GM18873 (cell line): ENCODE data around the gene EPB41L3.
"Not testable (repeated sequence)": the region's sequence is repeated elsewhere in the genome, so short reads cannot be mapped to it uniquely, and the experiment has no call there.

ENCODE experiments used
- ATAC-seq: cut with Tn5 transposase; IDR thresholded peaks from one replicate; pipeline ENCODE4 v1.9.1; 2021; ENCODE audit warnings: mild to moderate bottlenecking, moderate library complexity, moderate number of reproducible peaks; ENCODE audit not compliant: unreplicated experiment, low FRiP score

EPB41L3 gene

DNA sequence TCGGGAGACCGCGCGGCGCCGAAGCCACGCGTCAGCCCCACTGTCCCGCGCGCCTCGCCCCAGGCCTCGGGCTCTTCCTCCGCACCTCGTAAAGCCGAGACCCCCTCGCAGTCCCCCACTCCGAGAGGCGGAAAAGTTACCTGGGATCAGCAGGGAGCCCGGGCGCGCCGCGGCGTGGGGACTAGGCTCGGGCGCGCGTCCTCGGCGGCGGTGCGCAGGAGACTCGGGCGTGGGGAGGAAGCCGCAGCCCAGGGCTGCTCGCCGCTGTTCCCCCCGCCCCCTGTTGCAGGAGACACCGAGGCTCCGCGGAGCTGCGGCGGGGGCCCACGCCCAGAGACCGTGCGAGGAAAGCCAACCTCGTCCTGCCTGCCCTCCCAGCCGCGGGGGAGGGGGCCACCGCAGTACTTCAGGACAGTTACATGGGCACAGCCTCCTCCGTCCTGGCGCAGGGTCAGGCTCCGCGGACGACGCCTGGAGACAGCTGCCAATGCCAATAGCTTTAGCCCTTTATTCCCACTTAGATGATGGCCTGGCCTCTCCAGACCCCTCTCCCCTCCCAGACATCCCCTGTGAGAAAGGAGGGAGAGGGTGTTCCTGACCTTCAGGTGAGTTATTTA lies at the start of gene EPB41L3:
Gene EPB41L3 (minus strand): TSS at position 225 of the 617 bp plus-strand sequence. CDS start 54,814 bp downstream, outside the sequence.
- ATAC-seq: no peak

DNA sequence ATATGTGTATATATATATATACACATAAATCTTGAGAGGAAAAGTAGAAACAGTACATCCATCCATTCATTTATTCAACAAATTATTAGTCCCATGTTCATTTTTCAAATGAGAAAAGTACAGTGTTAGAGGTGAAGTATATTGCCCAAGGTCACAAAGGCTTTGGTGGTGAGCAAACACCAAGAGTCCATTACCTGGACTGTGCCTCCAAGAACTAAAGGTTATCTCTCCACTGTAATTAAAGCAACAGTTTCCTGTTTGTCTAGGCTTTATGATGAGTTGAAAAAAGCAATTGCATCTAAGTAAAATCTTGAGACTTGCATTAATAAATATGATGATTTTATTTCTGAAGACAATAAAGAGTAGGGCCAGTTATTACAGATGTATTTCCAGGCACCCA lies 44.7 kb upstream of the EPB41L3 start:
- no peak for ATAC-seq

DNA sequence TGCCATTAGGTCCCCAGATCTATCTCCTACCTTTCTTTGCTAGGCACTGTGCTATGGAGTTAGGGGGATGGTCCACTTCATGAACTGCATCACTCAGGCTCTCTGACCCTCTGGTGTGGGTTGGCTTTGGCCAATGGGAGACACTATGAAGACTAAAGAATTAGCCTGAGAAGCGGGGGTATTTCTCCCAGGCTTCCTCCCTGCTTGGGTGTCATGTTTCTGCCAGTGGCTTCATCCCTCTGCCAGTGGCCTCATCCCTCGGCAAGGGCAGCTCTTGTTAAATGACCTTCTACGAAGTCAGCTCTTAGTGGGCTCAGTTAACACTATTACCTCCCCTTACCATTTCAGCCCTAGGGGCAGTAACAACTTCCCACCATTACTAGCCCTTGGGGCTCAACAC lies 41.9 kb upstream of the EPB41L3 start:
- ATAC-seq: no peak

DNA sequence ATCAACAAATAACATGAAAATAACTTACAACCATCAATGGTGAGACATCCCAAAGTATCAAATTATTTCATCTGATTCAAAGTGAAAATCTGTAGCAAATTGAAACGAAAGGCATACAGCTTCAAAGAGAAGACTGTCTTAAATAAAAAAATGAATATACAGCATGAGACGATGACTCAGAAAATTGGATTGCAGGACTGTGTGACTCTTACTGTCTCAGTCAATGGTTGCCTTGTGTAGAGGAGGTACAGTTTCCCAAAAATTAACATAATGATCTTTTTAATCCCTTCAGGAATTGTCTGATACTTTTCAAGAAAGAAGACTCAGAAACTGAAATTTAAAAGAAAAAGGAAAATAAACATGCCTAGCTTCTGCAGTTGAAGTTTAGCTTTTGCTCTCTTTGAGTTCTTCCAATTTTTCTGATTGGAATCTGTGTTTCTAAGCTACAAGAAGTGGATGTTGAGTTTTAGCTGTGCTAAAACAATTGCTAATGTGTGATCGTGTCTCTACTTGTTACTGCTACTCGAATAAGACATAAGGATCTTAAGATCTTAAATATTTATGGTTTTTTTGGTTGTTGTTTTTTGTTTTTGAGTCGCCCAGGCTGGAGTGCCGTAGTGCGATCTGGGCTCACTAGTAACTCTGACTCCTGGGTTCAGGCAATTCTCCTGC lies 41.1 kb upstream of the EPB41L3 start:
- no peak for ATAC-seq

DNA sequence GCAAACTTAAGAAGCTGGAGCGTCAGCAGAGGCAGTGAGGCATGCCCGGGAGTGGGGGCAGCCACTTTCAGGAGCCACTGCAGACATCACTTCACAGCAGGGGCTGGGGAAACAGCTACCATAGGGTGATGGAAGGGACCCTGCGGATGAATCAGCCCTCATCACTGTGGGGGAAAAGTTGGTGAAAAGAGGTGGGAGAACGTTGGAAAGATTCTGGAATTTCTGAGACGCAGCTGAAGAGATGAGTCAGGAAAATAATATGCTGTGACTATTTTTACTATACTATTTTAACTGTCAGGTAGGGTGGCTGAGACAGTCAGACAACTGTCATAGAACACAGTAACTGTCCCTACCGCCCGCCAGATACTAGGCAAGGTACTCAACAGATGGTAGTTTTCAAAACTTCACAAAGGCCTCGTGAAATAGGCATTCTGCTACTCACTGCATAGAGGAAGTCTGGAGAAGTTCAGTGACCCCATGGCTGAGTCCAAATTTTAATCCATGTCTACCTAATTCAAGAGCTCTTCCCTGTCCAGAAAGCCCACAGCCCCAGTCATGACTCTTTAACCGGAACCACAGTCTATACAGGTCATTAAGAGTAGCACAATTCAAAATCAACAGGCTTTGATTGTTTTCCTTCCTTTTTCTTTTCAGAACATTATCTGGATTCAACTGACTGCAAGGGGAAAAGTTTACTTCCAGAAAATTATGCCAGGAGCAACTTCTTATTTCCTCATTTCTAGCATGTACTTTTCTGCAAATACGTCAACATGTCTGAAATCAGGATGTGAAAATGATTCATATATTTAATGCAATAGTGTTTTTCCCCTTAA lies 39.3 kb upstream of the EPB41L3 start:
- no peak for ATAC-seq

DNA sequence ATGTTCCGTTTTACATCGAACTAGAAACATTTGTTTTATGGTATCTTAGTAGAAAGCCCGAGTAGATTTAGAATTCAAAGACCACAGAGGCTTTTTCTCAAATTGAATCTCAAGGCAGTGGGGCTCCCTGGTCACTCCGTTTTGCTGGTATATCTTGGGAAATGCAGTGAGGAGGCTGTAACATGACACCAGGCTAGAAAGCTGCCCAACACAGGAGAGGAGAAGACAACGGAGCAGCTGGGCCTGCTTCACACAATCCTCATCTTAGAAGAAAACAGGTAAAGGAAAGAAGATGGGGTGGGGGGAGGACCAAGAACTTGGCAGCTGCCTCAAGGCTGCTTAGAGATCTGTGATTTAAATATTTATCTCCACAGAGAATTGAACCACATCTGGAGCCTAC lies 38.3 kb upstream of the EPB41L3 start:
- no peak for ATAC-seq

DNA sequence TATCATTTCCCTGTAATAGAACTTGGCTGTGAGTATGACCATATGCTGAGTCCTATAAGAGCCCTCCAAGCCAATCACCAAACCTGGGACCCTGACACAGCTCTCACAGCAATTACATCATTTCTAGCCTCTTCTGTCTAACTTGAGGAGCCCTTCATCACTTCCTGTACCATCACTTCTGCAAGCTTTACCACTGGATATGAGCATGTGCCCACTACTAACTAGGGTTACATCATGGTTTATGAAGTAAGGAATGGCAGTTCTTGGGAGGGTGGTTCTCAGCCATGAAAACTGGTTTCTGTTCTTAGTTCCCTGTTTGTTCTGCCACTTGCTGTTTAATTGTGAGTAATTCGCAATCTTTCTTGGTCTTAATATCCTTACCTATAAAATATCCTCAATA lies 31.0 kb upstream of the EPB41L3 start:
- ATAC-seq: no peak

DNA sequence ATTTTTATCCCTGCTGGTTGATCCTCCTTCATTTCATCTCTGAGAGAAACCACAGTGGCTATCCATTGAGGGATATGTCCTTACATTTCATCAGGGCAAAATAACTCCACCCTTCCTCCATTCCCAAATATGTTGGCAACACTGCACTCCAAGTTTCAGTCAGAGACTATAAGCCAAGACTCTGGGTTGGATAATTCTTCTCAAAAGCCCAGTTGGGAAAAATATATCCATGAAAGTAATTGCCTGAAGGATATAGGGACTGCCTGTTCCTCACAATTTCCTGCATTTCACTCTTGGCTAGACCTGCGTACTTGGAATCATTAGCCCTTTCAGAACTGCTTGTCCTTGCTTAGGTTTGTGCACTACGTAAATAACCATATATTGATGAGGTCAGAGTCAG lies 27.9 kb upstream of the EPB41L3 start:
- ATAC-seq: no peak

DNA sequence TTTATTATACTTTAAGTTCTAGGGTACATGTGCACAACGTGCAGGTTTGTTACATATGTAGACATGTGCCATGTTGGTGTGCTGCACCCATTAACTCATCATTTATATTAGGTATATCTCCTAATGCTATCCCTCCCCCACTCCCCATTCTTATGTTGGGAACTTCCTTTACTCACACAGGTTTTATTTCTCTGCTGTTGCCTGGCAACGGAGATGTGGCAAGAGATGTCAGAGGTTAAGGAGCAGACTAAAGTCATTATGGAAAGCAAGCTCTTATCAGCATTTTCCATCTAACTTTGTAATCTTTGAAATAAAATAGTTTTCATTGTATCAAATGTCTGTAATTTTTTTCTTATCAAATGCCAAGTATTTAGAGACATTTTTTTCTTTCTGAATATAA lies 26.8 kb upstream of the EPB41L3 start:
- not testable (repeated sequence) for ATAC-seq

DNA sequence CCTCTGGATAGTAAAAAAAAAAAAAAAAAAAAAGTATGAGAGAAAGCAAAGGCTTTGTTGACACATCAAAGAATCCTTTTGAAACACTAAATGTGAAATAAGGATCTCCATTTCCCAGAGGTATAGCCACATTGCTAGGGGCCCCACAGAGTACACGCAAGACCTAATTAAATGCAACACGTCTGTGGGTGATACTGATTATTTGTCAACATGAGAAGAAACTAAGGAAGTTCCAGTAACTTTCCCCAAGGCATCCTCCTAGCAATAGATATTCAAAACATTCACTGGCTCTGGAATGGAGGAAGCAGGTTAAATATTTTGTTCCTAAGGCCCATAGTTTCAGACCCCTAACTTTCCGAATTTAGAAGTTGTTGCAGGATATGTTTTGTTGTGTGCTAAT lies 24.6 kb upstream of the EPB41L3 start:
- ATAC-seq: no peak

DNA sequence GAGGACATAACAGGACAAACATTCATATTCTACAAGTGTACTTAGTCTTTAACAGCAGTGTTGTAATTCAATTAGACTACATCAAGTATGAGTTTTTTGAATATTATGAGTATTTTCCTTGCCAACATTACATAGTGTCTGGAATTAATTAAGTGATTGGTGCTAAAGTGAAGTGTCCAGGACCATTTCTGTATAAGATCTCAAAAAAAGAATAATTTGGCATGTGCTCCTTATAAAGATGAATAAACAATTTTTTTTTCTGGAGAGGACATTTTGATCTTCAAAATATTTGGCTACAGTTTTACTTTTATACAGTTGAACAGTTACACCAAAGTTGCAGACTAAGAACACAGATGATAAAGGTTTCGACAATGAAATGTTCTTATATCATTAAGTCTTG lies 15.1 kb upstream of the EPB41L3 start:
- no peak for ATAC-seq

DNA sequence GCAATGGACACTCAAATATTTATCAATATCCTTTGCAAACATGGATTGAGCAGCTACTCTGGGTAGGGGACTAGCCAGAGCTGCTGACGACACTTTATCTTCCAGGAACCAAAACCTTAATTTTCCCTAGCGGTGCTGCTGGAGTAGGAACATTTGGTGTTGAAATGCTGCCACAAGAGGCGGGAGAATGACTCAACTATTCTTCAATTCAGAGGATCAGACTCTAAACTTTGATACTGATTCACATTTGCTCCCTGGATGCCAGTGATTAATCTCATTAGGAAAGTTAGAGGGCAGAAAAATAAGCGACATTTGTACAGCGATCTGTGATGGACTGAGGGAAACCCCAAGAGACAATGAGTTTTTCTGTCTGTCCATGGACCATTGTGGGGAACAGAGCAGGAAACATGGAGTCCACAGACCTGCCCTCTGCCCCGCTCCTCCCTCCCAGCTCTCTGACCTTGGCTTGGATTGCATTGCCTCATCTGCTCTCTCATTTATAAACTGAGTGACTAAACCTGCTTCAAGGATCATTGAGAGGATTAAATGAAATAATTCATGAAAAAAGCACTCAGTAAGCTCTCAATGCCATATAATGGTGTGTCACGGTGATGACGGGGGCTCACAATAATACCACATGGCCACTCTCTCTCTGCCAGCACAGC lies 12.6 kb upstream of the EPB41L3 start:
- no peak for ATAC-seq

DNA sequence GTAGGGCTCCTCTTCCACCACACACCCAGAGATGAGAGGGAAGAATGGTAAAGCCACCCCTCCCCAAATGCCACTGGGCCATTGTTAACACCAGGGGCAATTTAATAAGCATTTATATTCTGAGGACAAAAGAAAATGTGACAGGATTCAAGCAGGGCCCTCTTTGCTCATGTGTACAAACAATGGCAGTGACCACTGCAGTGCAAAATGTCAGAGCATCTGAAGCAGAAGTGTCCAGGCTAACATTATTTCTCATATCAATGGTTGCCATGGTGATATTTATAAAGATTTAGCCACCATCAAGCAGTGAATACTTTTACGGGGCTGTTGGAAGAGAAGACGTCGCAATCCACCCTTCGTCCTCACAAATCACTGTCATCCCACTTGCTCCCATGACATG lies 10.8 kb upstream of the EPB41L3 start:
- ATAC-seq: no peak

DNA sequence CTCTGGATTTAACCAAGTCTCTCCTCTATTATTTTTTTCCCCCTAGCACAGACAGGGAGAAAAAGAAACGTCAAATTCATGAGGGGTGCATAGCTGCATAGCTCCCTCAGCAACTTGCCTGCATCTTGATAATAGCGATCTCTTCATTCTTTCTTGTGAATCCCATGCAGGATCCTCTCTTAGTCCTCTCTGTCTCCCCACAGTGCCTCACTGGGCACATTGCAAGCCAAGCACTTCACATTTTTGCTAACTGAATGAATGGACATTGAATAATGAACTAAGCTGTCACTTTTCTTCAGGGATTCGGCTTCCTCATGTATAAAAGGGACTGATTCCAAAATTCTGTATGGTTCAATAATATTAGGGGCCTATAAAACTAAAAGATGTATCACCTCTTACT lies 2.9 kb upstream of the EPB41L3 start:
- no peak for ATAC-seq

DNA sequence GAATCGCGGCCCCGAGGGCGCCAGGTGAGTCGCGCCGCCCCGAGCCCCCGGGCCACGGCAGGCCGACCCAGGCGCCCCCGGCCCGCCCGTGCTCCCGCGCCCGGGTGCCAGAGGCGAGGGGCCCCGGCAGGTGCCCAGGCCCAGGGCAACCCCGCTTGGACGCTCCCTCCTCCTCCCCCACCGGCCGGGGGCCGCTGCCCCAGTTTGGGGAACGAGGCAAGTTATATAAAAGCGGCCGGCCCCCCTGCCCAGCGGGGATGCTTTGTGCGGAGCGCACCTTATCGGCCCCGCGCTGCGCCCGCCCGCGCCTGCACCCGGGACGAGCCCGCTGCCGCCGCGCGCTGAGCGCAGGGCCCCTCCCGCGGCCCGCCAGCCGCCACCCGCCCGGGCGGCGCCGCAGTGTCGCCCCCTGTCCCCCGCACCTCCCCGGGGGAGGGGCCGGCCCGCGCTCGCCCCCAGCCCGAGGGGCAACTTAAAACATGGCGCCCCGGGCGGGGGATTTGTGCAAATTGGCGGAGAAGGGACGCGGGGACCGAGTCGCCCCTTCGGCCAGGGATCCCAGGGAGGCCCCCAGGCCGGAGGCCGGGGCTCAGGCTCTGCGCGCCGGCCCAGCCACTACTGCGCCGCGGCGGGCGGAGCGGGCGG lies 639 bp downstream of the EPB41L3 start:
- ATAC-seq: no peak

DNA sequence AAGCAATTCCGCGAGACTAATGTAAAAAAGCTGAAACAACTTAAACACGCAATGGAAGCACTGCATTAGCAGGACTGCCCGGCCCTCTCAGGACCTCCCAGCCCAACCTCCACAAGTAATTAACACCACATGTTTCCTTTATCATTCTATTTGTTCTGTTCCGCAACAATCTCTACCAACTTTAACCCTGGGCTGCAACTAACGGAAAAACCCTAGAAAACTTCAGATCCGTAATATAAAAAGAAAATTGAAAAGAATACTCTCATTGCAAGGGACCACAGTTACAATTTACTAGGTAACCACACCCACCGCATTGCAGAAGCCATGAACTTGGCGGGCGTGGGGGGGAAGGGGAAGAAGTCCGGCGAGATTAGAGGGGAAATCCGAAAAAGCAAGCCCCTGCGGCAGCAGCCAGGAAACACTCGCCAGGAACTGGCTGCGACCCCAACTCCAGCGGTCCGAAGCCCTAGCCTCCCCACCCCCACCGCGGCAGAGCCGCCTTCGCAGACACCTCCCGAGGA lies 1.2 kb downstream of the EPB41L3 start:
- no peak for ATAC-seq

DNA sequence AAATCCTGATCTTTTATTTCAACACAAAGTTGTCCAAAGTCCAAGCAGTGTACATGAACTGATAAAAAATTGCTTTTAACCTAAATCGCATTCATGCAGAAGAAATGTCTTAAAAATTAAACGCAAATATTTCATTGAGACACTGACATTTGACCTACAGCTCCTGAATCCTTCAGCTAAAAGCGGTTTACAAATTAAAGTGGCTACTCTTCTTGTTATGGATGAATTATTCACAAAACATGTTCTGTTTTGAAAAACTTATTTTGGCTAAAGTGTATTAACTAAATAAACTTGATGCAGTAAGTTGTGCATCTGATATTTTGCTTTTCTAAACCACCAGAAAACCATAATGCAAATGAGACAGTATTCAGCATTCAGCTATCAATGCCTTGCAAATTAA lies 2.2 kb downstream of the EPB41L3 start:
- no peak for ATAC-seq

DNA sequence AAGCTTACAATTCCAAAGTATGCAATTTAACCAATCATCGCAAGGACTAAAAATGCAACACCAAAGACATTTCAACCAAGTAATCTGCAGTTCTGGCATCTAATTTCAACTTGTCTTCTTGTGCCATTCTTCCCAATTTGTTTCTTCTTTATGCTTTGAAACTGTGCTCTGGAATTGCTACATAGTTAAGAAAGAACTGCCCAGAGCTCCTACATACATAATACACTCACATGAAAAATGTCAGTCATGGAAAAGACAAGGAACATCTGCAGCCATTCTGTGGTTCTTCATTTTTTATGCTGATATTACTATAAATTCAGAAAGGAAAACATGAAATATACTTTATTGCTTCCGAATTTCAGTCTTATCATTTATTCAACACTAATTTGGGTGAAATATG lies 4.4 kb downstream of the EPB41L3 start:
- ATAC-seq: no peak

DNA sequence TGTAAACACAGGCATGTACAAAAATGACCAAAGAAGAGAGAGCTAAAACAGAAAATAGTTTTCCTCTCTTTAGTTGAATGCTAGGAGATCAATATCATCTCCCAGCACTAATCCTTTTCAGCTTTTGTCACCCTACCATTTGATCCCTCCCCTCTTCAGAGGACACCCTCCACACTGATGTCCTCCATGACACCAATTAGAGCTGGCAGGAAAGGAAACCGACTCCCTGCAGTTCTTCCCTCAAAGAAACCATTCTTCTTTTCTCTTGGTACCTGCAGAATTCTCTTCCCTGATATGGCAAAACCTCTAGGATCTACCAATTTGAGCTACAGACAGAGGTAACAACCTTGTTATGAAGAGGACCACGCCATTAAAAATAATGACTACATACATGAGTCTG lies 5.3 kb downstream of the EPB41L3 start:
- no peak for ATAC-seq

DNA sequence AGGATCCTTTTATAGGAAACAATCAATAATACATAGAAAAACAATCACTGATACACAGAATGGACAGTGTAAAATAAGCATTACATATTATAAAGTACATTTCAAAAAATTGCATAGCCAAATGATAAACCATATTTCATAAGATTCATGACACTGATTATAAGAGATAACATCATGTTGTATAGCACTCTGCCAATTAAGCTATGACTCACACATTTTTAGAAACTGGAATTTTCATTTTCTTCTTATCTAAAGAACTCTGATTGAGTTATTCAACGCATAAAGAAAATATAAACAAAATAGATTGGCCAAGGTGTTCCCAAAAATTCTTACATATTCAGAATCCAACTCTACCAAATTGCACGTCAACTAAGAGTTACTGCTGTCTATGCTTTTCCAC lies 5.9 kb downstream of the EPB41L3 start:
- no peak for ATAC-seq
